B cell (primary cell): Measurements from ENCODE around the gene APMAP. TPM values are rescaled to one million over a fixed set of nuclear protein-coding genes. Genes with fewer than 3 reads are reported as not detected.

ENCODE experiments used
- ATAC-seq: fragments of 200-7000 bp; cut with Tn5 transposase; one replicate; pipeline ENCODE4 v1.10.0; 2021; ENCODE audit warnings: low read depth, mild to moderate bottlenecking, moderate number of reproducible peaks, moderate library complexity
- CTCF ChIA-PET: fragments of 350-600 bp; sonication (Branson Sonifier 250); formaldehyde crosslinking; loops from one replicate; lab custom pipeline; 2021; ENCODE audit warnings: antibody characterized with exemption, inconsistent platforms; lab: Charles Lee
- POLR2A ChIA-PET: fragments of 350-600 bp; sonication (Branson Sonifier 250); formaldehyde crosslinking; loops from one replicate; lab custom pipeline; 2021; ENCODE audit warnings: antibody characterized with exemption; lab: Charles Lee
- DNase-seq: peaks from one replicate; pipeline ENCODE4 v3.0.0; 2013
- H2AFZ ChIP-seq: 2 replicates; pipeline ENCODE4 v1.6.1; 2012; ENCODE audit warnings: mild to moderate bottlenecking, low read depth, low read length; ENCODE audit not compliant: insufficient read depth, poor library complexity, severe bottlenecking
- H3K27ac ChIP-seq, 2 donors: 1 replicate in 1 of 2; 2 replicates in 1 of 2; pipeline ENCODE4 v1.5.1; 2012 to 2013; ENCODE audit warnings: low read length in 2 of 2, mild to moderate bottlenecking in 2 of 2, moderate library complexity in 1 of 2
- H3K27me3 ChIP-seq, 4 experiments: fragments of 200-600 bp in 1 of 4; sonication (generic) in 1 of 4; replicated peaks in 1 of 4; 1 replicate in 2 of 4; 2 replicates in 2 of 4; pipeline versions ENCODE4 v1.6.1 to v1.7.0; 2013 to 2016; ENCODE audit warnings: low read length in 3 of 4, mild to moderate bottlenecking in 2 of 4, mixed read lengths in 1 of 4, moderate library complexity in 1 of 4; ENCODE audit not compliant: insufficient read depth in 4 of 4, control insufficient read depth in 3 of 4; ENCODE audit errors: control extremely low read depth in 1 of 4
- H3K36me3 ChIP-seq, 2 experiments: replicated peaks in 1 of 2; 1 replicate in 1 of 2; 2 replicates in 1 of 2; pipeline versions ENCODE4 v1.6.1 to v1.7.1; 2013; ENCODE audit warnings: low read length in 1 of 2; ENCODE audit not compliant: insufficient read depth in 2 of 2, control insufficient read depth in 1 of 2; ENCODE audit errors: control extremely low read depth in 1 of 2, extremely low read depth in 1 of 2
- H3K4me1 ChIP-seq, 2 donors: fragments of 200-600 bp in 1 of 2; sonication (generic) in 1 of 2; 1 replicate in 1 of 2; 2 replicates in 1 of 2; pipeline versions ENCODE4 v1.5.1 to v1.6.1; 2013 to 2017; ENCODE audit warnings: low read length in 2 of 2; ENCODE audit not compliant: control insufficient read depth in 2 of 2, insufficient read depth in 2 of 2
- H3K4me2 ChIP-seq: replicated peaks from 2 replicates; pipeline ENCODE3; 2012; ENCODE audit warnings: mild to moderate bottlenecking, low read depth, low read length; ENCODE audit not compliant: poor library complexity, severe bottlenecking
- H3K4me3 ChIP-seq, 5 experiments: fragments of 200-600 bp in 1 of 5; sonication (generic) in 1 of 5; 1 replicate in 3 of 5; 2 replicates in 2 of 5; pipeline versions ENCODE4 v1.5.1 to v1.7.0; 2011 to 2016; ENCODE audit warnings: low read length in 4 of 5, mild to moderate bottlenecking in 4 of 5, low read depth in 2 of 5, control low read depth in 1 of 5, moderate library complexity in 1 of 5; ENCODE audit not compliant: insufficient read depth in 1 of 5; ENCODE audit errors: control extremely low read depth in 1 of 5, extremely low read depth in 1 of 5
- H3K79me2 ChIP-seq: fragments of 200-600 bp; sonication (generic); one replicate; pipeline ENCODE4 v1.6.0; 2016; ENCODE audit warnings: low read length; ENCODE audit not compliant: control insufficient read depth, insufficient read depth
- H3K9ac ChIP-seq: fragments of 200-600 bp; sonication (generic); 2 replicates; pipeline ENCODE4 v1.6.1; 2017; ENCODE audit warnings: mild to moderate bottlenecking, low read length, moderate library complexity
- H3K9me3 ChIP-seq, 3 donors: one replicate each; pipeline versions ENCODE4 v1.6.1 to v1.7.1; 2013; ENCODE audit warnings: low read length in 2 of 3; ENCODE audit not compliant: control insufficient read depth in 2 of 3, insufficient read depth in 1 of 3; ENCODE audit errors: control extremely low read depth in 1 of 3
- H4K20me1 ChIP-seq: 2 replicates; pipeline ENCODE4 v1.6.0; 2012; ENCODE audit warnings: mild to moderate bottlenecking, low read length; ENCODE audit not compliant: insufficient read depth, control insufficient read depth, poor library complexity, severe bottlenecking
- H3K27ac Mint-ChIP-seq: one replicate; pipeline ENCODE4 v1.8.0; 2021; ENCODE audit warnings: mixed read lengths
- H3K27me3 Mint-ChIP-seq: one replicate; pipeline ENCODE4 v1.8.0; 2021; ENCODE audit warnings: mixed read lengths
- H3K4me1 Mint-ChIP-seq: one replicate; pipeline ENCODE4 v1.8.0; 2021; ENCODE audit warnings: mixed read lengths
- H3K4me3 Mint-ChIP-seq: one replicate; pipeline ENCODE4 v1.8.0; 2021; ENCODE audit warnings: mixed read lengths
- H3K9me3 Mint-ChIP-seq: one replicate; pipeline ENCODE4 v1.8.0; 2022; ENCODE audit warnings: mixed read lengths; ENCODE audit not compliant: insufficient read depth
- EZH2 ChIP-seq: IDR thresholded peaks from 2 replicates; pipeline ENCODE4 v1.6.1; 2012; ENCODE audit warnings: borderline replicate concordance, low read depth, mild to moderate bottlenecking, moderate library complexity, low read length; ENCODE audit not compliant: insufficient read depth, poor library complexity, severe bottlenecking
- WGBS: methylation state at CpG from one replicate; pipeline ENCODE4 v1.1.5; 2013; ENCODE audit warnings: missing lambda C conversion rate; ENCODE audit not compliant: insufficient coverage; 5-methylcytosine and 5-hydroxymethylcytosine counted together
- intact Hi-C: fragments of 100-400 bp; cut with micrococcal nuclease; formaldehyde crosslinking; loops from one replicate; pipeline ENCODE4 v1.10.0; 2022
- polyA plus RNA-seq: library from polyadenylated mRNA; depleted of rRNA; stranded (reverse); fragments of >200 nt; gene quantifications from 2 replicates; pipeline ENCODE4 v1.2.3, GENCODE V29; 2012
- total RNA-seq, 2 donors: library from RNA; stranded (reverse); fragments of 120-200 nt in 1 of 2; gene quantifications; 1 replicate in 1 of 2; 2 replicates in 1 of 2; pipeline versions ENCODE4 v1.2.3 to v1.2.4, GENCODE V29; 2013 to 2022
- TF ChIP-seq, protein P1 (sequence below): fragments of 200-600 bp; IDR thresholded peaks from one replicate; pipeline ENCODE4 v1.8.0; 2022; ENCODE audit warnings: antibody characterized with exemption, mild to moderate bottlenecking

APMAP gene
- total and polyA plus RNA-seq, 2 donors (not counting 1 experiment from before 2014, with no cell fraction given) = 9.1 to 28.0 TPM

DNA sequence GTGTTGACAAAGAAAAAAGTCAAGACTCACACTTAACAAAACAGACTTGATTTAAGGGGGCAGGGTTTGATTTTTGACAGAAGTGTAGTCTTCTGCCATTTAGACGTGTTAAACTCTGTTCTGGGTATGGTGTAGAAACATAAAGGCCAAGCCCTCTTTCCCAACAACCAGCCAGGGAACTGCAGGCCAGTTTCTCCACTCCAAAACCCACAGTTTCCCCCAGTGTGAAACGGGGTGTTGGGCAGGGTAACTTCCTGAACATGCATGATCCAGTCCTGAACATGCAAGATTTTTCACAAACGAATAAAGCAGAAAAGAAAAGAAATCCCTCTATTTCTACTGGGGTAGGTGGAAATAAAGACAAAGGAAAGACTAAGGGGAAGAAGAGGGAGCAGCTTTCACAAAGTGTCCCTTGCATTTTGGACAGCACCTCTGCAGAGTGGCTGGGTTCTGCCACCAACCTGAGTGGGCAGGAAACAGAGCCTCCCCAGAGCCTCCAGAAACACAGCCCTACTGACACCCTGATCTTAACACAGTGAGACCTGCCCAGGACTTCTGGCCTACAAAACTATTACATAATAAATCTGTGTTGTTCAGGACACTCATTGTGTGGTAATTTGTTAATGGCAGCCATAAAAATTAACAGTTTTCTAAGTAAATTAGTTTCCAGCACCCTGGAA is 7.5 kb downstream of the APMAP start:
- Histone ChIP-seq H3K79me2 (peaks cover 50% of the 10 kb centered on the region), H3K4me1 (peaks cover 0 to 6% of the 10 kb centered on the region in 2 donors), H2AFZ (no peak overlapping the region), H3K9me3 (peaks cover 0 to 8% (median 0%) of the 10 kb centered on the region in 3 donors), H3K27ac (no peak overlapping the region), H3K4me2 (no peak overlapping the region), H3K4me3 (no peak overlapping the region), H3K9ac (no peak overlapping the region), H3K36me3 (peaks cover 0 to 20% of the 10 kb centered on the region in 2 experiments), H4K20me1 (no peaks in the 10 kb centered on the region), H3K27me3 (no peaks in the 10 kb centered on the region)
- WGBS = no CpG with 5 or more reads among the region's 3 CpGs
- ChIA-PET POLR2A (interaction anchor here (0.6 kb wide), 1 partner anchor 68 kb away, joined by 5 read pairs; no protein-coding TSS in a partner anchor), CTCF (interaction anchor here (1.0 kb wide), 1 partner anchor 11 kb away, joined by 3 read pairs; no protein-coding TSS in a partner anchor)
- ATAC-seq (no peak), DNase-seq (no peak)
- no peak overlapping the region for H3K27ac Mint-ChIP-seq
- no peak overlapping the region for H3K4me3 Mint-ChIP-seq
- intact Hi-C loops = no loop called here
- H3K27me3 Mint-ChIP-seq = no peaks in the 10 kb centered on the region
- TF ChIP-seq EZH2 = no peak
- TF ChIP-seq, protein P1, sequence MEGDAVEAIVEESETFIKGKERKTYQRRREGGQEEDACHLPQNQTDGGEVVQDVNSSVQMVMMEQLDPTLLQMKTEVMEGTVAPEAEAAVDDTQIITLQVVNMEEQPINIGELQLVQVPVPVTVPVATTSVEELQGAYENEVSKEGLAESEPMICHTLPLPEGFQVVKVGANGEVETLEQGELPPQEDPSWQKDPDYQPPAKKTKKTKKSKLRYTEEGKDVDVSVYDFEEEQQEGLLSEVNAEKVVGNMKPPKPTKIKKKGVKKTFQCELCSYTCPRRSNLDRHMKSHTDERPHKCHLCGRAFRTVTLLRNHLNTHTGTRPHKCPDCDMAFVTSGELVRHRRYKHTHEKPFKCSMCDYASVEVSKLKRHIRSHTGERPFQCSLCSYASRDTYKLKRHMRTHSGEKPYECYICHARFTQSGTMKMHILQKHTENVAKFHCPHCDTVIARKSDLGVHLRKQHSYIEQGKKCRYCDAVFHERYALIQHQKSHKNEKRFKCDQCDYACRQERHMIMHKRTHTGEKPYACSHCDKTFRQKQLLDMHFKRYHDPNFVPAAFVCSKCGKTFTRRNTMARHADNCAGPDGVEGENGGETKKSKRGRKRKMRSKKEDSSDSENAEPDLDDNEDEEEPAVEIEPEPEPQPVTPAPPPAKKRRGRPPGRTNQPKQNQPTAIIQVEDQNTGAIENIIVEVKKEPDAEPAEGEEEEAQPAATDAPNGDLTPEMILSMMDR = no peak
- H3K4me1 Mint-ChIP-seq = peaks cover 10% of the 10 kb centered on the region
- H3K9me3 Mint-ChIP-seq = no peaks in the 10 kb centered on the region

DNA sequence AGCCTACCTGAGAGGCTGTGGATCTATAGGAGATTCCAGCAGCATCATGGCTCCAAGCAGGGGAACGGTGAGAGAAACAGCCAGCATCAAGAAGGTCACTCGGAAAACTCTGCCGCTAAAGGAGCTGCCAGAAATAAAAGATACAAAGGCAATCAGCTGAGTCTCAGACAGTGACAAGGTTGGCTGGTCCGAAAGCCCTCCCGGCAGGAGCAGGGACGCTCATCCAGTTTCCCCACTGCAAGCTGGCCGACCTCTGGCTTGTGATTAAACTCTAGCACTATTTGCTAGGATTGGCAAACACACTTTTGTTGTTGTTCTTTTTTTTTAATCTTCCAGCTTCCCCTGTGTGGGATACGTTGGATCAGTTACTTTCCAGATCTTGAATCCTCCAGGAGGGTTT is 8.7 kb downstream of the APMAP start:
- no peak for TF ChIP-seq EZH2
- TF ChIP-seq, protein P1 = no peak
- H3K9ac ChIP-seq = no peak overlapping the region
- ATAC-seq (no peak), DNase-seq (no peak)
- H3K4me1 ChIP-seq = peaks cover 0 to 9% of the 10 kb centered on the region in 2 donors
- Mint-ChIP-seq H3K4me3 (no peak overlapping the region), H3K27ac (no peak overlapping the region), H3K9me3 (no peaks in the 10 kb centered on the region), H3K4me1 (peaks cover 12% of the 10 kb centered on the region), H3K27me3 (no peaks in the 10 kb centered on the region)
- H3K4me3 ChIP-seq = no peak overlapping the region
- no peak overlapping the region for H3K27ac ChIP-seq
- intact Hi-C loops = no loop called here
- H3K79me2 ChIP-seq = peaks cover 52% of the 10 kb centered on the region
- no peak overlapping the region for H3K4me2 ChIP-seq
- peaks cover 0 to 21% of the 10 kb centered on the region in 2 experiments for H3K36me3 ChIP-seq
- no peaks in the 10 kb centered on the region for H4K20me1 ChIP-seq
- no peak overlapping the region for H2AFZ ChIP-seq
- POLR2A ChIA-PET = no interaction called here
- no peaks in the 10 kb centered on the region for H3K27me3 ChIP-seq
- H3K9me3 ChIP-seq = peaks cover 0 to 16% (median 0%) of the 10 kb centered on the region in 3 donors
- CTCF ChIA-PET = interaction anchor here (1.0 kb wide), 1 partner anchor 12 kb away, joined by 3 read pairs; no protein-coding TSS in a partner anchor
- WGBS = 100% methylated on average over 6 of the region's 8 CpGs
